ENCODE data around the gene MAPRE2. TPM values are rescaled to one million over a fixed set of nuclear protein-coding genes. Genes with fewer than 3 reads are reported as not detected.

Gene MAPRE2
- 12.7 and 21.1 TPM in 2 replicates for total RNA-seq (2014; rRNA removed; shearing (Covaris generic))

DNA sequence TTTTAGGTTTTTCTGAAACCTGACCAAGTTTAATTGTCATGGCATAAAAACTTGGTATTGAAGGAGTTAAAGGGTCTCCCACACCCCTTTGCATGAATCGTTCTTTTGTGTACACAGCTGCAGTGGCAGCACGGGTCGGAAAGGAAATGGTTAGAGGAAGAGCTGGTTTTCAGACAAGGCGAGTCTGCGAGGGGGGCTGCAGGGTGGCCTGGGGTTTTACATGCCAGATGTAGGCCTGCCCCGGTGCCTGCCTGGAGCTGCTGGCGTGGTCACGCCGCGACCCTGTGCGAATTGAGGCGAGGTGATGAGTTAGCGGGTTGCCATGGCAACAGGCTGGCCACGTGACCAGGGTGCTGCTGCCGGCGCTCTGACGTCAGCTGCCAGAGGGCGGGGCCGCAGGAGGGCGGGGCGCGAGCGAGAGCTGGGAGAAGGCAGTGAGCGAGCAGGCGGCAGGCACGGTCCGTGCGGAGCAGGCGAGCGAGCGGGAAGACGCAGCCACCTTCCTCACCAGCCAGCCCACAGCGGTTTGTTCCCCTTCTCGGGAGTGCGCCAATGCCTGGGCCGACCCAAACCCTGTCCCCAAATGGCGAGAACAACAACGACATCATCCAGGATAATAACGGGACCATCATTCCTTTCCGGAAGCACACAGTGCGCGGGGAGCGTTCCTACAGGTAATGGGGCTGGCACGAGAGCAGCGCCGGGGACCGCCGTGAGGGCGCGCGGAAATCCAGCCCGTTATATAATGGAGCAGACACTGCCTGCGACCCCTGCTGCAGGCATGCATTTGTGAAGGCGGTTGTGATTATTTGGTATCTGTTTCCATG lies at the start of gene MAPRE2:
Gene MAPRE2, plus strand, starts transcription at position 426 of the 827 bp plus-strand sequence. Its CDS starts 127 bp downstream, at position 553.

Small RNA genes lying within 50 kb of the gene (small RNA-seq; reads per million reads assigned to genes)
- not detected for gene AC015967.2

Other genes with a start within 250 kb of the MAPRE2 start
- gene ZNF397, start 199.6 kb downstream of the MAPRE2 start, total RNA-seq (2014; rRNA removed; shearing (Covaris generic)) = 6.2 and 6.7 TPM in 2 replicates
- 5.1 and 7.4 TPM in 2 replicates for gene ZSCAN30, start 248.8 kb downstream of the MAPRE2 start, total RNA-seq (2014; rRNA removed; shearing (Covaris generic))

All from A375 (cell line).